ENCODE data around the gene NEFH.

Gene NEFH

DNA sequence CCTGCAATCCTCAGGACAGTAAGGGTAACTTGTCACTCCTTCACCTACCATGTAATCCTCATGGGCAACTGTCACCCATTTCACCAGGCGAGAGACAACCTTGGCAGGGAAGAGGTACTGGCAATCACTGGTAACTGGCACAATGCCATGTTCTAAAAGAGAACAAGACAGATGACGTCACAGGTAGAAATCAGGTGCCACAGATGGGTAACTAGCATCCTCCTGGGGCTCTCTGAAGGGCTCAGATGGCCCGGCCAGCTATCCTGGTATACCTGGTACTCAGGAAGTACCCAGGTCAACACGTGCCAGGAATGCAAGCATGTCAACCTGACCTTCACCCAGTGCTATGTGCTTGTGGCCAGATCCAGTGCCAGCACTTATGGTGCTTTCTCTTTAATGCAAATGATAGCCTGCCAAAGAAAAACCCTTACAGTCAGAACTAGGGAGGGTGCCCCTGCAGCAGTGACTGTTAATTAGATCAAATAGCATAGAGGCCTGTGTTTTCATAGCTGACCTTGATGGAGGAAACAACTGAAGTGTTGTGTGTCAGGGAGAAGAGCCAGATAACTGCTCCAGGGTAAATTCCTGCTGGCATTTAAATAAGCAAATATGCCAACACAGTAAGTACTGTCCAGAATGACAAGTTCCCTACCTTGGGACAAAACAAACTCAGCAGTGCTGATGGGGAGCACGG lies 37.3 kb downstream of the NEFH start:
- WGBS (ENCODE audit: extremely low coverage, insufficient coverage, insufficient read length) = no CpG with 5 or more reads among the region's 5 CpGs

DNA sequence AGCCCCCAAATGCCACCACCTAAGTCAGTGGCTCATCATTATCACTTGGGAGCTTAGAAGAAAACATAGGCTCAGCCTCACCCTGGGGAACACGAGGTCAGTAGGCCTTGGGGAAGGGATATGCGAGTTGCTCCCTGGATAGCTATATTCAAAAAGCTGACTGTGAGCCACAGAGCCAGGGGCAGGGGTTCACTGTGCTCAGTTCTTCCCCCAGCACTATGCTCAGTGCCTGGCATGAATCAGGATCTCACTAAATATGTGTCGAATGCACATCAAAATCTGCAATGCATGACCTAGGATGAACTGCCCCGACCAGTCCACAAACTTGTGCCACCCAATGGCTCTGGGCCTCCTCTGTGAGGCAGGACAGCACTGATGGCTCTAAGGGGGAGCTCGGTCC lies 38.4 kb downstream of the NEFH start:
- no peaks in the 10 kb centered on the region for H3K4me1 ChIP-seq (ENCODE audit: control insufficient read depth in 1 of 2, insufficient read depth in 2 of 2, low read length in 2 of 2)
- H4K8ac ChIP-seq (ENCODE audit: low read depth, low read length) = no peak overlapping the region
- no peak overlapping the region for H3K18ac ChIP-seq (ENCODE audit: low read length)
- H2AFZ ChIP-seq (ENCODE audit: insufficient read depth, low read length, poor library complexity) = no peak overlapping the region
- H3K4ac ChIP-seq (ENCODE audit: low read depth, low read length) = no peak overlapping the region
- no peaks in the 10 kb centered on the region for H3K79me1 ChIP-seq (ENCODE audit: low read length)
- DNase-seq = no peak
- no peak overlapping the region for H4K91ac ChIP-seq (ENCODE audit: low read depth, low read length)
- no peak overlapping the region for H3K14ac ChIP-seq (ENCODE audit: low read length)
- H3K9ac ChIP-seq (ENCODE audit: low read length) = no peak overlapping the region
- H3K27me3 ChIP-seq (ENCODE audit: insufficient read depth, low read length) = no peaks in the 10 kb centered on the region
- H3K36me3 ChIP-seq (ENCODE audit: control insufficient read depth in 1 of 2, insufficient read depth in 2 of 2, low read length in 2 of 2) = peaks cover 51 to 58% of the 10 kb centered on the region in 2 experiments
- H3K27ac ChIP-seq (ENCODE audit: low read depth, low read length) = no peak overlapping the region
- no peaks in the 10 kb centered on the region for H3K9me3 ChIP-seq (ENCODE audit: insufficient read depth, low read depth, low read length)
- no peak overlapping the region for H3K4me2 ChIP-seq (ENCODE audit: low read length)
- WGBS (ENCODE audit: extremely low coverage, insufficient coverage, insufficient read length) = no CpG with 5 or more reads among the region's 5 CpGs
- H3K79me2 ChIP-seq (ENCODE audit: control insufficient read depth, insufficient read depth, low read length, poor library complexity) = no peaks in the 10 kb centered on the region
- H3K4me3 ChIP-seq (ENCODE audit: low read depth, low read length) = no peak overlapping the region
- H2BK5ac ChIP-seq (ENCODE audit: low read depth, low read length, poor library complexity) = no peak overlapping the region
- no peak overlapping the region for H2AK5ac ChIP-seq (ENCODE audit: low read length)
- no peak overlapping the region for H4K12ac ChIP-seq (ENCODE audit: low read depth, low read length)
- no peak overlapping the region for H2BK12ac ChIP-seq (ENCODE audit: low read length)
- no peak overlapping the region for H3K23ac ChIP-seq (ENCODE audit: low read length)
- H2BK120ac ChIP-seq (ENCODE audit: insufficient read depth, low read length, poor library complexity) = no peak overlapping the region

More for the DNA sequence above, 37.3 kb downstream of the NEFH start:
- Histone ChIP-seq H3K27ac (ENCODE audit: low read depth, low read length) (no peak overlapping the region), H3K4me1 (ENCODE audit: control insufficient read depth in 1 of 2, insufficient read depth in 2 of 2, low read length in 2 of 2) (no peaks in the 10 kb centered on the region), H2BK5ac (ENCODE audit: low read depth, low read length, poor library complexity) (no peak overlapping the region), H2BK12ac (ENCODE audit: low read length) (no peak overlapping the region), H3K79me2 (ENCODE audit: control insufficient read depth, insufficient read depth, low read length, poor library complexity) (no peaks in the 10 kb centered on the region), H3K18ac (ENCODE audit: low read length) (no peak overlapping the region), H3K79me1 (ENCODE audit: low read length) (no peaks in the 10 kb centered on the region), H4K8ac (ENCODE audit: low read depth, low read length) (no peak overlapping the region), H3K36me3 (ENCODE audit: control insufficient read depth in 1 of 2, insufficient read depth in 2 of 2, low read length in 2 of 2) (peaks cover 51 to 57% of the 10 kb centered on the region in 2 experiments), H3K27me3 (ENCODE audit: insufficient read depth, low read length) (no peaks in the 10 kb centered on the region), H3K23ac (ENCODE audit: low read length) (no peak overlapping the region), H2BK120ac (ENCODE audit: insufficient read depth, low read length, poor library complexity) (no peak overlapping the region), H3K14ac (ENCODE audit: low read length) (no peak overlapping the region), H3K4ac (ENCODE audit: low read depth, low read length) (no peak overlapping the region), H2AK5ac (ENCODE audit: low read length) (no peak overlapping the region), H3K9ac (ENCODE audit: low read length) (no peak overlapping the region), H3K4me2 (ENCODE audit: low read length) (no peak overlapping the region), H2AFZ (ENCODE audit: insufficient read depth, low read length, poor library complexity) (no peak overlapping the region), H3K4me3 (ENCODE audit: low read depth, low read length) (no peak overlapping the region), H4K91ac (ENCODE audit: low read depth, low read length) (no peak overlapping the region), H4K12ac (ENCODE audit: low read depth, low read length) (no peak overlapping the region), H3K9me3 (ENCODE audit: insufficient read depth, low read depth, low read length) (no peaks in the 10 kb centered on the region)
- DNase-seq = no peak

- Histone ChIP-seq H3K18ac (ENCODE audit: low read length) (no peak overlapping the region), H3K4me2 (ENCODE audit: low read length) (no peak overlapping the region), H4K8ac (ENCODE audit: low read depth, low read length) (no peak overlapping the region), H3K27me3 (ENCODE audit: insufficient read depth, low read length) (no peaks in the 10 kb centered on the region), H3K79me2 (ENCODE audit: control insufficient read depth, insufficient read depth, low read length, poor library complexity) (no peaks in the 10 kb centered on the region), H3K14ac (ENCODE audit: low read length) (no peak overlapping the region), H3K9me3 (ENCODE audit: insufficient read depth, low read depth, low read length) (no peaks in the 10 kb centered on the region), H4K91ac (ENCODE audit: low read depth, low read length) (no peak overlapping the region), H3K4ac (ENCODE audit: low read depth, low read length) (no peak overlapping the region), H2BK120ac (ENCODE audit: insufficient read depth, low read length, poor library complexity) (no peak overlapping the region), H3K79me1 (ENCODE audit: low read length) (no peaks in the 10 kb centered on the region), H3K4me3 (ENCODE audit: low read depth, low read length) (no peak overlapping the region), H2BK12ac (ENCODE audit: low read length) (no peak overlapping the region), H3K4me1 (ENCODE audit: control insufficient read depth in 1 of 2, insufficient read depth in 2 of 2, low read length in 2 of 2) (no peaks in the 10 kb centered on the region), H3K23ac (ENCODE audit: low read length) (no peak overlapping the region), H3K36me3 (ENCODE audit: control insufficient read depth in 1 of 2, insufficient read depth in 2 of 2, low read length in 2 of 2) (peaks cover 62 to 69% of the 10 kb centered on the region in 2 experiments), H2AK5ac (ENCODE audit: low read length) (no peak overlapping the region), H2AFZ (ENCODE audit: insufficient read depth, low read length, poor library complexity) (no peak overlapping the region), H2BK5ac (ENCODE audit: low read depth, low read length, poor library complexity) (no peak overlapping the region), H3K9ac (ENCODE audit: low read length) (no peak overlapping the region), H3K27ac (ENCODE audit: low read depth, low read length) (no peak overlapping the region), H4K12ac (ENCODE audit: low read depth, low read length) (no peak overlapping the region)
- DNase-seq = no peak
- no CpG with 5 or more reads among the region's 1 CpG for WGBS (ENCODE audit: extremely low coverage, insufficient coverage, insufficient read length)
Observed at GRCh38 chr22:29519996-29520395, 40.0 kb downstream of the NEFH start.

DNA sequence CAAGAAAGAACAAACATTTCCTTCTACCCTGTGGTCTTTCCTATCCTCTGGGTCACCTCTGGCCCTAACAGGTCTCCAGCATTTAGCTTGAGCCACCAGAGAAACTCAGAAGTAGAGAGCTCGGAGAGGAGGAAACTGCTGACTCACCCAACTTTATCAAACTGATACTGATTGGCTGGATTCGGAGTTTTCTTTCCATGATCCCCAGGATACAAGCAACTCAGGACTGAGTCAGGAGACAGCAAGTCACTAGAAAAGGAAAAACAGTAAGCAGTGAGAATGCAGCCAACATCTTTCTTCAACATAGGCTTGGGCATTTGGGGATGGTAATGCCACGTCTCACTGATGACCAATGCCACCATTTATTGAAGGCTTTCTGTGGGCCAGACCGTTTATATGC lies 40.8 kb downstream of the NEFH start:
- H3K9me3 ChIP-seq (ENCODE audit: insufficient read depth, low read depth, low read length) = no peaks in the 10 kb centered on the region
- H3K27me3 ChIP-seq (ENCODE audit: insufficient read depth, low read length) = no peaks in the 10 kb centered on the region
- H3K4me1 ChIP-seq (ENCODE audit: control insufficient read depth in 1 of 2, insufficient read depth in 2 of 2, low read length in 2 of 2) = no peaks in the 10 kb centered on the region
- H3K36me3 ChIP-seq (ENCODE audit: control insufficient read depth in 1 of 2, insufficient read depth in 2 of 2, low read length in 2 of 2) = peaks cover 62 to 70% of the 10 kb centered on the region in 2 experiments
- no peaks in the 10 kb centered on the region for H3K79me2 ChIP-seq (ENCODE audit: control insufficient read depth, insufficient read depth, low read length, poor library complexity)
- H3K14ac ChIP-seq (ENCODE audit: low read length) = no peak overlapping the region
- H4K8ac ChIP-seq (ENCODE audit: low read depth, low read length) = no peak overlapping the region
- no peak overlapping the region for H3K4me3 ChIP-seq (ENCODE audit: low read depth, low read length)
- no peak for DNase-seq
- no peaks in the 10 kb centered on the region for H3K79me1 ChIP-seq (ENCODE audit: low read length)
- no peak overlapping the region for H2BK120ac ChIP-seq (ENCODE audit: insufficient read depth, low read length, poor library complexity)
- H2BK12ac ChIP-seq (ENCODE audit: low read length) = no peak overlapping the region
- no peak overlapping the region for H4K91ac ChIP-seq (ENCODE audit: low read depth, low read length)
- no peak overlapping the region for H3K18ac ChIP-seq (ENCODE audit: low read length)
- no peak overlapping the region for H3K23ac ChIP-seq (ENCODE audit: low read length)
- H2AFZ ChIP-seq (ENCODE audit: insufficient read depth, low read length, poor library complexity) = no peak overlapping the region
- no peak overlapping the region for H2AK5ac ChIP-seq (ENCODE audit: low read length)
- H3K4ac ChIP-seq (ENCODE audit: low read depth, low read length) = no peak overlapping the region
- no peak overlapping the region for H4K12ac ChIP-seq (ENCODE audit: low read depth, low read length)
- no peak overlapping the region for H2BK5ac ChIP-seq (ENCODE audit: low read depth, low read length, poor library complexity)
- no peak overlapping the region for H3K27ac ChIP-seq (ENCODE audit: low read depth, low read length)
- no peak overlapping the region for H3K9ac ChIP-seq (ENCODE audit: low read length)
- WGBS (ENCODE audit: extremely low coverage, insufficient coverage, insufficient read length) = no CpG with 5 or more reads among the region's 4 CpGs
- no peak overlapping the region for H3K4me2 ChIP-seq (ENCODE audit: low read length)

All from trophoblast cell (in vitro differentiated cells and primary cell).